HEK293T (cell line): Measurements from ENCODE around the gene GRIK1.

Experiments used
- BHLHE40 ChIP-seq: fragments of 450-650 bp; IDR thresholded peaks from 2 replicates; pipeline ENCODE4 v1.6.1; 2016; ENCODE audit warnings: mild to moderate bottlenecking, moderate library complexity, borderline replicate concordance
- CTBP1 ChIP-seq: fragments of 450-650 bp; IDR thresholded peaks from 2 replicates; pipeline ENCODE4 v1.6.1; 2016; ENCODE audit warnings: borderline replicate concordance
- ELF4 ChIP-seq: fragments of 450-650 bp; IDR thresholded peaks from 2 replicates; pipeline ENCODE4 v1.6.1; 2017; ENCODE audit warnings: antibody characterized with exemption
- FOXA1 ChIP-seq: fragments of 450-650 bp; IDR thresholded peaks from 2 replicates; pipeline ENCODE4 v1.6.1; 2016; ENCODE audit warnings: mild to moderate bottlenecking
- FOXK2 ChIP-seq: fragments of 450-650 bp; IDR thresholded peaks from 2 replicates; pipeline ENCODE4 v1.6.1; 2016; ENCODE audit warnings: mild to moderate bottlenecking
- FOXM1 ChIP-seq: fragments of 450-650 bp; IDR thresholded peaks from 2 replicates; pipeline ENCODE4 v1.6.1; 2017; ENCODE audit warnings: mild to moderate bottlenecking, borderline replicate concordance
- NFRKB ChIP-seq: fragments of 450-650 bp; IDR thresholded peaks from 2 replicates; pipeline ENCODE4 v1.6.1; 2016; ENCODE audit warnings: mild to moderate bottlenecking, moderate library complexity
- SP1 ChIP-seq: fragments of 450-650 bp; IDR thresholded peaks from 2 replicates; pipeline ENCODE4 v1.6.1; 2017
- TARDBP ChIP-seq: fragments of 450-650 bp; IDR thresholded peaks from 2 replicates; pipeline ENCODE4 v1.6.1; 2016
- TF ChIP-seq, protein P1 (sequence below): fragments of 450-650 bp; IDR thresholded peaks from 2 replicates; pipeline ENCODE4 v1.6.1; 2016

DNA sequence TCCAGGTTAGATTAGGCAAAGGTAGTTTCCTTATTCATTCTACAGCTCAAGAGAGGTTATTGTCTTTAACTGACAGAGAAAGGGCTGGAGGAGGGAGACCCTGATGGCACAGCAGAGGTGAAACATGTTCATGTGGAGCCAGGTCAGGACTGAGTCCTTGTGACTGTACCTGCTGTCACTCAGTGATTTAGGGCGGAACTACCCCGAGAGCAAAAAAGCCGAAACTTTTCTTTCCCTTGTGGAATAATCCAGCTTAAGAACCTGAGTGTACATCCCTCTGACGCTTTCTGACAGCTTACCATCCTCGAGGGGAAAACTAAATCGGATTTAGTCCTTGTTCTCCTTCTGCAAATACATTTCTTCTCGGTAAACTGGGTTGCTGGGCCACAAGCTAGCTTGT, 367.8 kb downstream of the GRIK1 start:
- TF ChIP-seq SP1 (no peak), TARDBP (no peak), NFRKB (no peak), BHLHE40 (no peak), FOXK2 (no peak), ELF4 (no peak), FOXA1 (no peak), FOXM1 (no peak), CTBP1 (no peak)
- TF ChIP-seq, protein P1, sequence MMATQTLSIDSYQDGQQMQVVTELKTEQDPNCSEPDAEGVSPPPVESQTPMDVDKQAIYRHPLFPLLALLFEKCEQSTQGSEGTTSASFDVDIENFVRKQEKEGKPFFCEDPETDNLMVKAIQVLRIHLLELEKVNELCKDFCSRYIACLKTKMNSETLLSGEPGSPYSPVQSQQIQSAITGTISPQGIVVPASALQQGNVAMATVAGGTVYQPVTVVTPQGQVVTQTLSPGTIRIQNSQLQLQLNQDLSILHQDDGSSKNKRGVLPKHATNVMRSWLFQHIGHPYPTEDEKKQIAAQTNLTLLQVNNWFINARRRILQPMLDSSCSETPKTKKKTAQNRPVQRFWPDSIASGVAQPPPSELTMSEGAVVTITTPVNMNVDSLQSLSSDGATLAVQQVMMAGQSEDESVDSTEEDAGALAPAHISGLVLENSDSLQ = no peak
